Measurements from ENCODE around the gene NDFIP1.

The NDFIP1 gene

DNA sequence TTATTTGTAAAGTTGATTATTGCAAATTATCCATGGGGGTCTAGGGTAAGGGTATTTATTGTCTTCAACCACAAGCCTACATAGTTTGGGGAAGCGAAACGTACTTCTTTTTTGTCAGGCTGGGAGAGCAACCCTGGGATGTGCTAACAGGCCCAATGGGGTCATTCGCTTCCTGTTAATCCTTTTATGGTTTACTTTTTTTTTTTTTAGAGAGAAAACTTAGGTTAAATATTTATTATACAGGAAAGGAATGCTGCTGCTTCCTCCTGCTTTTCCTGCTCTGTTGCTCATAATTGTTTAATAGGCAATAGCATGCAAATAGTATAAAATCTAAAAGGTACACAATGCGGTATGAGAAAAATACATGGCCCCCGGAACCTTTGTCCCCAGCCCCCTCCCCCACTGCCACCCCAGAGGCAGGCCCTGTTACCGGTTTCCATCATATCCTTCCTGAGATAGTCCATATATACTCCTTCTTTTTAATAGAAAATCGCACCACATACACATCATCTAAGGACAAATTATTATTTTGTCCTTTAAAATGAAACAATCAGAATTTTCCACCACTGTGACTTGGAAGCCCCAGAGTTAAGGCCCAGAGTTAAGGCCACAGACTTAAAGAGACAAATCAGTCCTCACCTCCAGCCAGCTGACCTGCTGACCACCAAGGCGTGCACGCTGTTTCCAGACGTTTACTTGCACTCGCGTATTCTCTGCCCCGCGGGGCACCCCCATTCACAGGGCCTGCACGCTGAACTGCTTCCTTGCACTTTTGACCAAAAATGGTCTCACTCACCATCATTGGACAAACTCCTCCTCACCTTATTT, 83.9 kb downstream of the NDFIP1 start:
- no peak for DNase-seq

DNA sequence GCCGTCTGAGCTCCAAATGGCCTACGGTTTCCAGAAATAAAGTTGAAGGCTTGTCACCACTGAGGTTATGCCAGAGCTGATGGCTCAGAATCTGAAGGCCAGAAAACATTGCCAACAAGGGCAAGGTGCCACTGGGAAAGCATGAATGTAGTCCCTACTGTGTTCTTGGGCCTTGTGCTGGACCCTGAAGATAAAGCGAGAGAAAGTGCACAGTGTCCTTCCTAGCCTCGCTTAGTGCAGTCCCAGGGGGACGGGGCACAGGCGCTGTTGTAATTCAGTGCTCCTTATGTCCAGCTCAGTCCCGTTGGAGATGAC, 84.5 kb downstream of the NDFIP1 start:
- DNase-seq: no peak

DNA sequence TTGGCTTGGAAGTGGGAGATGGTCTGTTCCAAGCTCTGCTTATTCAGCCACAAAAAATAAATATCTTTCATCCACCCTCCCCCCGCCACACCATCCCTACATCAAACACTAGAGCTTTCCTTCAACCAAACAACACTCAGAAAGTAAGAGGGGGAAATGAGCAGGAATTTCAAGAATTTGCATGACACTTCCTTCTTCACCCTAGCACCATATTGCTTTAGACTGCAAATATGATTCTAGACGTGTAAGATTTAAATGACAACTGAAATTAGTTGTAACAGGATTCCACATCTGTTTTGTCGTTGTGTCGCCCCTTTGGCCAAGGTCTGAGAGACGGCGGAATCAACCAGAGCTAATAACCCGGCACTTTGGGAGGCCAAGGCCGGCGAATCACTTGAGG, 88.5 kb downstream of the NDFIP1 start:
- no peak for DNase-seq

DNA sequence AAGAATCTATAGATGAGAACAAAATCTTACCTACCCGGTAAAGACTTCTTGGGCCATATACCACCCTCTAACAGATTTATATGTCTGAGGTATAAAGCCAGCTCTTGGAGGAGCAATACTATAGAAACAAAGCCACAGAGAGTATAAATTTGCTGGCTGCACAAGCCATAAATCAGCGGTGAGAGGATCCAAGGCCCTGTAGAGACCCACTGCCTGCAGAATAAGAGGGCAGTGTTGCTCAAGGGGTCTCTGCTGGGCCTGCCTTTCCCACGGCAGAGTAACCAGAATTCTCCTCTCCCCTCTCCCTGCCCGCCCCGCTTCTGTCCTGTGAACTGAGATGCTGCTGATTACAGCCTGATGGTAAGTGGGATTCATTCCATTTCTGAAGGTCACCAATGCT, 89.2 kb downstream of the NDFIP1 start:
- no peak for DNase-seq

DNA sequence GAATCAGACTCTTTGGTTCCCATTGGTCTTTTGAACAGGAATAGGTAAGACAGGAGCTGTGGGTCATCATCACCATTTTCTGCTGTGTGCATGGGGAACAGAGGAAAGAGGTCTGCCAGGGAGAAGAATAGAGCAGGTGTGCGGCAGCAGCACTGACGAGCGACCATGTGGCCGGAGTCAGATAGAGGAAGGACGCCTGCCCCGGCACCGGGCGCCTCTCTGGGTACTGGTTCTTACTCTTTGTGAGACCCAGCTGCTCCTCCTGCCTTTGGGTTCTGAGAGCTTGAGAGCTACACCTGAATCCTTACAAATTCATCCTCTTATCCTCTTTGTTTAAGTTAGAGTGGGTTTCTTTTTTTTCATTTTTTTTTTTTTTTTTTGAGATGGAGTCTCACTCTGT, 90.8 kb downstream of the NDFIP1 start:
- no peak for DNase-seq

DNA sequence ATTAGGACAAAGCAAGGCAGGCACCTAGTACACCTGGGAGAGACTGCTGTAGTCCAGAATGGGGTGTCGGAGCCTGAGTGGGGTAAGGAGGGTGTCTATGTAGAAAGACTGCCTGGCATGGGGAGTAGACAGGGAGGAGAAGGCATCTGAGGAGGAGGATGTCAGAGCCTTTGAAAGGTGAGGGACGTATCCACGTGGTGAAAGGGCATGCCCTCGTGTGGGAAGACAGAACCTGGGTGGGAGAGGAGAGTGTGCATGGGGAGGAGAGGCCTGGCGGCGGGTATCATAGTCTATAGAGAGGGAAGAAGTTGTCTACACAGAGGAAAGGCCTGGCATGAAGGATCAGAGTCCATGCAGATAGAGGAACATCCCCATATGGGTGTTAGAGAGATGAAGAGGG, 91.8 kb downstream of the NDFIP1 start:
- DNase-seq: no peak

DNA sequence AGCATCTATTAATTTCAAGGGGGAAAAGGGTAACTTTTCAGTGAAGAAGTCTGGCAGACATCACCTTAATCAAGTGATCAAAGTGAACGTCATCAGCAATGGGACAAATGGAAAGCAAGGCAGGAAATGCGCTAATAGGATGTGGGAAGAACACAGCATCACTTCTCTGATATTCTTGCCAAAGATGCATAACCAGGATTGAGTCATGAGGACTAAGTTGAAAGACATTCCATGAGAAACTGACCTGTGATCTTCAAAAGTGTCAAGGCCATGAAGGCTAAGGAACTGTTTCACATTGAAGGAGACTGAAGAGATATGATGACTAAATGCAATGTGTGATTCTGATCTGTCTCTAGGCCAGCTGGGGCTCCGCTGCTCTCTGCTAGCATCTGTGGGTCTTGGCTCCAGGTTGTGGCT, 92.9 kb downstream of the NDFIP1 start:
- DNase-seq: no peak

DNA sequence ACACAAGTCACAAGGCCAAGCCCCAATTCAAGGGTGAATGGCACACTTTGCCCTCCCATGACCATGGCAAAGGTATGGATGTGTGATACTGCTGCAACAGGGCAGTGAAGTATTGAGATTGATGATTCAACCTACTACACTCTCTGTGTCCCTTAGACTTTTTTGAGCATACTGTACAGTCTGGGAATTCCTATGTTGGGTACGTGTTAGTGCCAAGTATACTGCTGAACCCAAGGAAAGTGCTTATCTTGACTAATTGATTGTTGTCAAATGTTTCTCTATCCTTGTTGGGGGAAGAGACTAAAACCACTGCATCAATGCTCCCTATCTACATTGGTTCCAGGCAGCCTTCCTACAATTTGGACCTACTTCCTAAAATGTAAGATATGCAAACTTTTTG, 93.7 kb downstream of the NDFIP1 start:
- no peak for DNase-seq

All from CD4-positive, alpha-beta T cell treated with Interleukin-6 for 4 hours (primary cell).